Activated B cell treated with CpG ODN at 0.5 μM for 24 hours (primary cell): ENCODE measurements around the gene GUCD1. TPM values are rescaled to one million over a fixed set of nuclear protein-coding genes. Genes with fewer than 3 reads are reported as not detected.

ENCODE experiments used
- ATAC-seq: fragments of 200-7000 bp; cut with Tn5 transposase; one replicate; pipeline ENCODE4 v1.10.0; 2021; ENCODE audit warnings: low read depth, mild to moderate bottlenecking, moderate library complexity
- CTCF ChIA-PET: fragments of 350-600 bp; sonication (Branson Sonifier 250); formaldehyde crosslinking; loops from one replicate; lab custom pipeline; 2021; ENCODE audit warnings: antibody characterized with exemption; lab: Charles Lee
- POLR2A ChIA-PET: fragments of 350-600 bp; sonication (Branson Sonifier 250); formaldehyde crosslinking; loops from one replicate; lab custom pipeline; 2021; ENCODE audit warnings: antibody characterized with exemption; lab: Charles Lee
- DNase-seq: peaks from one replicate; pipeline ENCODE4 v3.0.0; 2022
- H3K27ac Mint-ChIP-seq: one replicate; pipeline ENCODE4 v1.8.0; 2020; ENCODE audit warnings: mixed read lengths
- H3K27me3 Mint-ChIP-seq: one replicate; pipeline ENCODE4 v1.8.0; 2021; ENCODE audit warnings: mixed read lengths
- H3K36me3 Mint-ChIP-seq: one replicate; pipeline ENCODE4 v1.8.0; 2021; ENCODE audit warnings: low read depth, mixed read lengths
- H3K4me1 Mint-ChIP-seq: one replicate; pipeline ENCODE4 v1.8.0; 2021; ENCODE audit warnings: mixed read lengths
- H3K4me3 Mint-ChIP-seq: one replicate; pipeline ENCODE4 v1.8.0; 2020; ENCODE audit warnings: mild to moderate bottlenecking, mixed read lengths
- H3K9me3 Mint-ChIP-seq: one replicate; pipeline ENCODE4 v1.8.0; 2020; ENCODE audit warnings: mixed read lengths
- intact Hi-C: fragments of 100-400 bp; cut with micrococcal nuclease; formaldehyde crosslinking; loops from one replicate; pipeline ENCODE4 v1.15.1; 2024
- total RNA-seq: library from RNA; stranded (reverse); gene quantifications from 2 replicates; pipeline ENCODE4 v1.2.3, GENCODE V29; 2022
- TF ChIP-seq, protein P1 (sequence below): fragments of 200-600 bp; IDR thresholded peaks from one replicate; pipeline ENCODE4 v1.8.0; 2022; ENCODE audit warnings: antibody characterized with exemption, mild to moderate bottlenecking

GUCD1 gene
- total RNA-seq, 1 donor from 2014 or later: 141 TPM

- ChIA-PET POLR2A (interaction anchor here (0.7 kb wide), 1 partner anchor 9 kb away, joined by 3 read pairs; no protein-coding TSS in a partner anchor), CTCF (no interaction called here)
- Mint-ChIP-seq H3K27ac (no peak overlapping the region), H3K36me3 (no peaks in the 10 kb centered on the region), H3K4me3 (no peak overlapping the region), H3K9me3 (no peaks in the 10 kb centered on the region), H3K27me3 (peaks cover 4% of the 10 kb centered on the region), H3K4me1 (peaks cover 5% of the 10 kb centered on the region)
- DNase-seq: no peak
- TF ChIP-seq, protein P1, sequence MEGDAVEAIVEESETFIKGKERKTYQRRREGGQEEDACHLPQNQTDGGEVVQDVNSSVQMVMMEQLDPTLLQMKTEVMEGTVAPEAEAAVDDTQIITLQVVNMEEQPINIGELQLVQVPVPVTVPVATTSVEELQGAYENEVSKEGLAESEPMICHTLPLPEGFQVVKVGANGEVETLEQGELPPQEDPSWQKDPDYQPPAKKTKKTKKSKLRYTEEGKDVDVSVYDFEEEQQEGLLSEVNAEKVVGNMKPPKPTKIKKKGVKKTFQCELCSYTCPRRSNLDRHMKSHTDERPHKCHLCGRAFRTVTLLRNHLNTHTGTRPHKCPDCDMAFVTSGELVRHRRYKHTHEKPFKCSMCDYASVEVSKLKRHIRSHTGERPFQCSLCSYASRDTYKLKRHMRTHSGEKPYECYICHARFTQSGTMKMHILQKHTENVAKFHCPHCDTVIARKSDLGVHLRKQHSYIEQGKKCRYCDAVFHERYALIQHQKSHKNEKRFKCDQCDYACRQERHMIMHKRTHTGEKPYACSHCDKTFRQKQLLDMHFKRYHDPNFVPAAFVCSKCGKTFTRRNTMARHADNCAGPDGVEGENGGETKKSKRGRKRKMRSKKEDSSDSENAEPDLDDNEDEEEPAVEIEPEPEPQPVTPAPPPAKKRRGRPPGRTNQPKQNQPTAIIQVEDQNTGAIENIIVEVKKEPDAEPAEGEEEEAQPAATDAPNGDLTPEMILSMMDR: no peak
- intact Hi-C loops: no loop called here
- ATAC-seq: no peak
These were observed 35.7 kb upstream of the GUCD1 start for GRCh38 chr22:24590596-24591173.

DNA sequence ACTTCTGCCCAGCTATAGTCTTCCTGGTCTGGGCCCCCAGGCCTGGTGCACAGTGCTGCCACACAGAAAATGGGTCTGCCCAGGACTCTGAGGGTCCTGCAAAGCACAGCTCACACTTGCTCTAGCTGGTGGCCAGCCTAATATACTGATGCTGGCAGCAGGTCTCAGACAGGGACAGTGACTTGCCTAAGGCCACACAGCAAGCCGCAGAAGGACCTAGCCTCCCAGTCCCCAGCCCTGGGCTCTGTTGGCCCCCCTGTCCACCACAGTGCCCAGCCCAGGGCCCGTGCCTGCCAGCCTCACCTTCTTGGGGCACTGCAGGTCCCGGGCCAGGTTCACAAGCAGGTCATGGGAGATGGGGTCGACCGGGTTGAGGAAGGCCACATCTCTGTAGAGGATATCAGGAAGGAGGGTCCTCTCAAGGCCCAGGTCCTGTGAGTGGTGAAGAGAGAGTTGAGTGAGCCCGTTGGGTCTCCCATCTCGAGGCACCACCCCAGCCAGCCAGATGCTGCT lies 34.6 kb upstream of the GUCD1 start:
- Mint-ChIP-seq H3K27me3 (peaks cover 4% of the 10 kb centered on the region), H3K9me3 (no peaks in the 10 kb centered on the region), H3K4me3 (no peak overlapping the region), H3K36me3 (no peaks in the 10 kb centered on the region), H3K4me1 (peaks cover 5% of the 10 kb centered on the region), H3K27ac (no peak overlapping the region)
- POLR2A ChIA-PET: interaction anchor here (0.6 kb wide), 1 partner anchor 225 kb away, joined by 3 read pairs; no protein-coding TSS in a partner anchor
- TF ChIP-seq, protein P1: no peak
- no peak for DNase-seq
- intact Hi-C loops: no loop called here
- CTCF ChIA-PET: no interaction called here
- no peak for ATAC-seq

GRCh38 chr22:24588757-24589481 lies 34.0 kb upstream of the GUCD1 start:
- H3K4me1 Mint-ChIP-seq: peaks cover 5% of the 10 kb centered on the region
- ATAC-seq: no peak
- H3K9me3 Mint-ChIP-seq: no peaks in the 10 kb centered on the region
- no peak for DNase-seq
- intact Hi-C loops: no loop called here
- CTCF ChIA-PET: no interaction called here
- H3K27me3 Mint-ChIP-seq: peaks cover 4% of the 10 kb centered on the region
- TF ChIP-seq, protein P1: no peak
- H3K36me3 Mint-ChIP-seq: no peaks in the 10 kb centered on the region
- no peak overlapping the region for H3K27ac Mint-ChIP-seq
- H3K4me3 Mint-ChIP-seq: no peak overlapping the region
- POLR2A ChIA-PET: interaction anchor here (0.6 kb wide), 1 partner anchor 224 kb away, joined by 3 read pairs; no protein-coding TSS in a partner anchor

DNA sequence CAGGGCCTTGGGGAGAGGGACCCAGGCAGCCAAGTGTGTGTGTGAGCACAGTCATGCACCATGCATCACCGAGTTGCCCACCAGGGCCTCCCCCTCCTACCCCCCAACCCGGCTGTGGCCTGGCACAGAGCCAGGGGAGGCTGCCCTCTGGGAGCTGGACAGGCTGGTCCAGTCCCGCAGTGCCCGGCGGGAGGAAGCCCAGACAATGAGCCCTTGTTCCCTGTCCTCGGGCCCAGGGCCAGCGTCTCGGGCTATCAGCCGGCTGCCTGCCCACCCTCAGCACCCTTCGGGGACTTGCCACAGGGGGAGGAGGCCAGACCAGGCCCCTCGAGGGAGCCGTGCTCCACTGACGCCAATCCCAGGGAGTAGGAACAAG lies 33.4 kb upstream of the GUCD1 start:
- H3K4me3 Mint-ChIP-seq: no peak overlapping the region
- no peaks in the 10 kb centered on the region for H3K36me3 Mint-ChIP-seq
- CTCF ChIA-PET: no interaction called here
- H3K4me1 Mint-ChIP-seq: peaks cover 5% of the 10 kb centered on the region
- no peaks in the 10 kb centered on the region for H3K9me3 Mint-ChIP-seq
- no peak for DNase-seq
- no peak for ATAC-seq
- peaks cover 4% of the 10 kb centered on the region for H3K27me3 Mint-ChIP-seq
- POLR2A ChIA-PET: no interaction called here
- no peak overlapping the region for H3K27ac Mint-ChIP-seq
- TF ChIP-seq, protein P1: no peak
- intact Hi-C loops: no loop called here

DNA sequence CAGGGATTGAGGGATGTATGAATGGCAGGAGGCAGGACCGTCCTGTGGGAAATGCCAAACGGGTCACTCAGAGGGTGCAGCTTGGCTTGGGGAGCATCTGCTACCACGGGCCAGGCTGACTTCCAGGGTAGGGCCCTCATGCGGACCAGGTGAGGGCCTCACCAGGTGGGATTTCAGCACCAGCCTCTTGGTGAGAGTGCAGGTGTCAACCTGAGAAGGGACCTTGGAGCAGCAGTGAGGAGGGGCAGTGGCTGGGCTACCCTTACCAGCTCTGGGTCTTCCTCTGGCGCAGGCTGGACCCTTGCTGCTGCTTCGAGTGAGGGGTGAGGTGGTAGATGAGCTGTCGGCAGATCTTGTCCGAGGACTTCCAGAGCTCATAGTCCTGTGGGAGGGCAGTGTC lies 33.0 kb upstream of the GUCD1 start:
- Mint-ChIP-seq H3K27me3 (peaks cover 4% of the 10 kb centered on the region), H3K9me3 (no peaks in the 10 kb centered on the region), H3K36me3 (no peaks in the 10 kb centered on the region), H3K4me1 (peaks cover 5% of the 10 kb centered on the region), H3K27ac (no peak overlapping the region), H3K4me3 (no peak overlapping the region)
- no peak for ATAC-seq
- POLR2A ChIA-PET: no interaction called here
- intact Hi-C loops: no loop called here
- DNase-seq: no peak
- CTCF ChIA-PET: no interaction called here
- TF ChIP-seq, protein P1: no peak
